GM23338 (cell line): ENCODE data around the gene MGAT4B. TPM values are rescaled to one million over a fixed set of nuclear protein-coding genes. Genes with fewer than 3 reads are reported as not detected.

Experiments used
- ATAC-seq: fragments of 200-7000 bp; cut with Tn5 transposase; 3 replicates; pipeline ENCODE4 v1.9.1; 2020
- DNase-seq: peaks from one replicate; pipeline ENCODE4 v3.0.0-alpha.2; 2015; ENCODE audit warnings: low spot score
- H2AFZ ChIP-seq: fragments of 200-600 bp; sonication (generic); 2 replicates; pipeline ENCODE4 v1.8.0; 2016; ENCODE audit warnings: antibody characterized with exemption, mild to moderate bottlenecking, moderate library complexity
- H3F3A ChIP-seq: fragments of 200-600 bp; sonication (generic); replicated peaks from 2 replicates; pipeline ENCODE4 v1.8.0; 2017; ENCODE audit warnings: antibody characterized with exemption, mixed run types, low read depth
- H3K27ac ChIP-seq: fragments of 200-600 bp; sonication (generic); 2 replicates; pipeline ENCODE4 v1.6.1; 2016; ENCODE audit warnings: low read depth
- H3K27me3 ChIP-seq: fragments of 200-600 bp; sonication (generic); 2 replicates; pipeline ENCODE4 v1.8.0; 2016; ENCODE audit warnings: mild to moderate bottlenecking, mixed run types, moderate library complexity; ENCODE audit not compliant: insufficient read depth
- H3K36me3 ChIP-seq: fragments of 200-600 bp; sonication (generic); 2 replicates; pipeline ENCODE4 v1.8.0; 2016; ENCODE audit warnings: mild to moderate bottlenecking; ENCODE audit not compliant: insufficient read depth
- H3K4me1 ChIP-seq: fragments of 200-600 bp; sonication (generic); 2 replicates; pipeline ENCODE4 v1.8.0; 2016; ENCODE audit warnings: mild to moderate bottlenecking, moderate library complexity; ENCODE audit not compliant: insufficient read depth
- H3K4me2 ChIP-seq: fragments of 200-600 bp; sonication (generic); 2 replicates; pipeline ENCODE4 v1.7.1; 2017; ENCODE audit warnings: mixed run types
- H3K4me3 ChIP-seq: fragments of 200-600 bp; sonication (generic); 2 replicates; pipeline ENCODE4 v1.6.1; 2016; ENCODE audit warnings: mixed run types
- H3K79me2 ChIP-seq: fragments of 200-600 bp; sonication (generic); replicated peaks from 2 replicates; pipeline ENCODE4 v1.8.0; 2017; ENCODE audit warnings: mild to moderate bottlenecking; ENCODE audit not compliant: insufficient read depth
- H3K9me2 ChIP-seq: fragments of 200-600 bp; sonication (generic); 2 replicates; pipeline ENCODE4 v1.8.0; 2017; ENCODE audit not compliant: insufficient read depth
- H4K20me1 ChIP-seq: fragments of 200-600 bp; sonication (generic); replicated peaks from 2 replicates; pipeline ENCODE4 v1.8.0; 2017; ENCODE audit warnings: mild to moderate bottlenecking; ENCODE audit not compliant: insufficient read depth
- H3K27ac Mint-ChIP-seq: 2 replicates; pipeline ENCODE4 v1.8.0; 2020; ENCODE audit warnings: inconsistent platforms, mild to moderate bottlenecking, moderate library complexity, mixed read lengths
- H3K27me3 Mint-ChIP-seq: 3 replicates; pipeline ENCODE4 v1.8.0; 2022; ENCODE audit warnings: low read depth, mild to moderate bottlenecking, moderate library complexity, mixed read lengths, inconsistent platforms; ENCODE audit not compliant: insufficient read depth, poor library complexity
- H3K36me3 Mint-ChIP-seq: 3 replicates; pipeline ENCODE4 v1.8.0; 2021; ENCODE audit warnings: low read depth, mild to moderate bottlenecking, inconsistent platforms, moderate library complexity, mixed read lengths
- H3K4me1 Mint-ChIP-seq: 3 replicates; pipeline ENCODE4 v1.8.0; 2020; ENCODE audit warnings: mild to moderate bottlenecking, inconsistent platforms, mixed read lengths
- H3K4me3 Mint-ChIP-seq: 3 replicates; pipeline ENCODE4 v1.8.0; 2021; ENCODE audit warnings: moderate library complexity, mild to moderate bottlenecking, inconsistent platforms, mixed read lengths
- H3K9me3 Mint-ChIP-seq: 3 replicates; pipeline ENCODE4 v1.8.0; 2020; ENCODE audit warnings: moderate library complexity, mild to moderate bottlenecking, inconsistent platforms, mixed read lengths
- CREB1 ChIP-seq: fragments of 250-450 bp; sonication (Bioruptor Pico); IDR thresholded peaks from 2 replicates; pipeline ENCODE4 v1.5.0; 2020; ENCODE audit warnings: low read depth, mild to moderate bottlenecking, moderate library complexity
- ETS1 ChIP-seq: IDR thresholded peaks from 2 replicates; pipeline ENCODE4 v1.6.1; 2016; ENCODE audit warnings: antibody characterized with exemption
- EZH2 ChIP-seq: fragments of 200-600 bp; sonication (generic); IDR thresholded peaks from one replicate; pipeline ENCODE4 v1.8.0; 2017; ENCODE audit warnings: antibody characterized with exemption, mild to moderate bottlenecking, low read depth; ENCODE audit not compliant: unreplicated experiment
- EZH2phosphoT487 ChIP-seq: fragments of 200-600 bp; sonication (generic); IDR thresholded peaks from one replicate; pipeline ENCODE4 v1.8.1; 2018; ENCODE audit warnings: antibody characterized with exemption; ENCODE audit not compliant: unreplicated experiment
- NANOG ChIP-seq: IDR thresholded peaks from 2 replicates; pipeline ENCODE4 v1.6.1; 2016; ENCODE audit warnings: antibody characterized with exemption, borderline replicate concordance
- POLR2AphosphoS5 ChIP-seq: IDR thresholded peaks from 2 replicates; pipeline ENCODE4 v1.6.1; 2016; ENCODE audit warnings: antibody characterized with exemption, low read depth
- STAT1 ChIP-seq: IDR thresholded peaks from one replicate; pipeline ENCODE4 v1.6.1; 2016; ENCODE audit warnings: antibody characterized with exemption; ENCODE audit not compliant: unreplicated experiment
- ZNF331 ChIP-seq: fragments of 250-450 bp; sonication (Bioruptor Pico); IDR thresholded peaks from 2 replicates; pipeline ENCODE4 v1.5.0; 2020; ENCODE audit warnings: low read depth, mild to moderate bottlenecking, moderate library complexity
- ZNF462 ChIP-seq: fragments of 250-450 bp; sonication (Bioruptor Pico); IDR thresholded peaks from 2 replicates; pipeline ENCODE4 v1.5.0; 2020; ENCODE audit warnings: mild to moderate bottlenecking, moderate library complexity
- polyA plus RNA-seq: library from polyadenylated mRNA; unstranded; fragments of >200 nt; fragmentation: Nextera tagmentation; extraction: Ambion mirVana; gene quantifications from 2 replicates; pipeline ENCODE4 v1.2.1, GENCODE V29; 2016
- total RNA-seq: library from RNA; depleted of rRNA; stranded (reverse); fragments of >200 nt; shearing (Covaris generic); gene quantifications from 2 replicates; pipeline ENCODE4 v1.2.3, GENCODE V29; 2014
- TF ChIP-seq, protein P1 (sequence below), 2 experiments: fragments of 200-600 bp in 1 of 2; sonication (generic) in 1 of 2; conservative IDR thresholded peaks; 2 replicates each; pipeline versions ENCODE4 v1.5.1 to v1.6.1; 2016 to 2017; ENCODE audit warnings: antibody characterized with exemption in 2 of 2, low read depth in 2 of 2, mild to moderate bottlenecking in 2 of 2, moderate library complexity in 1 of 2

MGAT4B gene
- total and polyA plus RNA-seq, 2 experiments from 2014 or later = 32.3 to 101 TPM

GRCh38 chr5:179824745-179825112 is 18.1 kb upstream of the MGAT4B start:
- no peak overlapping the region for H2AFZ ChIP-seq
- no peaks in the 10 kb centered on the region; the same call in 2 of the 3 replicates for H3K9me3 Mint-ChIP-seq
- H3K27ac Mint-ChIP-seq = no peak overlapping the region
- no peak overlapping the region for H3K27ac ChIP-seq
- peaks cover 21% of the 10 kb centered on the region for H3K79me2 ChIP-seq
- H3F3A ChIP-seq = peaks cover 26% of the 10 kb centered on the region
- no peaks in the 10 kb centered on the region for H3K9me2 ChIP-seq
- peaks cover 38% of the 10 kb centered on the region for H3K4me1 ChIP-seq
- H3K4me3 Mint-ChIP-seq = no peak overlapping the region
- H3K36me3 ChIP-seq = peaks cover 29% of the 10 kb centered on the region
- DNase-seq = no peak
- peaks cover 24% of the 10 kb centered on the region for H4K20me1 ChIP-seq
- H3K27me3 Mint-ChIP-seq = peaks cover 27% of the 10 kb centered on the region
- peaks cover 45% of the 10 kb centered on the region for H3K4me1 Mint-ChIP-seq
- no peak overlapping the region for H3K4me2 ChIP-seq
- TF ChIP-seq ETS1 (no peak), NANOG (no peak), STAT1 (no peak), POLR2AphosphoS5 (no peak), EZH2 (no peak)
- ATAC-seq = no peak
- H3K36me3 Mint-ChIP-seq = peaks cover 80% of the 10 kb centered on the region
- no peaks in the 10 kb centered on the region for H3K27me3 ChIP-seq
- H3K4me3 ChIP-seq = no peak overlapping the region

- ATAC-seq (no peak), DNase-seq (no peak)
- Histone ChIP-seq H4K20me1 (peaks cover 24% of the 10 kb centered on the region), H3K79me2 (peaks cover 21% of the 10 kb centered on the region), H3K9me2 (no peaks in the 10 kb centered on the region), H3K4me3 (no peak overlapping the region), H2AFZ (no peak overlapping the region), H3K4me1 (peaks cover 38% of the 10 kb centered on the region), H3K36me3 (peaks cover 29% of the 10 kb centered on the region), H3F3A (peaks cover 29% of the 10 kb centered on the region), H3K27ac (no peak overlapping the region), H3K27me3 (no peaks in the 10 kb centered on the region), H3K4me2 (no peak overlapping the region)
- Mint-ChIP-seq H3K27ac (no peak overlapping the region), H3K36me3 (peaks cover 74% of the 10 kb centered on the region), H3K9me3 (no peaks in the 10 kb centered on the region), H3K4me1 (peaks cover 42% of the 10 kb centered on the region), H3K4me3 (no peak overlapping the region), H3K27me3 (peaks cover 27% of the 10 kb centered on the region)
- TF ChIP-seq, protein P1, sequence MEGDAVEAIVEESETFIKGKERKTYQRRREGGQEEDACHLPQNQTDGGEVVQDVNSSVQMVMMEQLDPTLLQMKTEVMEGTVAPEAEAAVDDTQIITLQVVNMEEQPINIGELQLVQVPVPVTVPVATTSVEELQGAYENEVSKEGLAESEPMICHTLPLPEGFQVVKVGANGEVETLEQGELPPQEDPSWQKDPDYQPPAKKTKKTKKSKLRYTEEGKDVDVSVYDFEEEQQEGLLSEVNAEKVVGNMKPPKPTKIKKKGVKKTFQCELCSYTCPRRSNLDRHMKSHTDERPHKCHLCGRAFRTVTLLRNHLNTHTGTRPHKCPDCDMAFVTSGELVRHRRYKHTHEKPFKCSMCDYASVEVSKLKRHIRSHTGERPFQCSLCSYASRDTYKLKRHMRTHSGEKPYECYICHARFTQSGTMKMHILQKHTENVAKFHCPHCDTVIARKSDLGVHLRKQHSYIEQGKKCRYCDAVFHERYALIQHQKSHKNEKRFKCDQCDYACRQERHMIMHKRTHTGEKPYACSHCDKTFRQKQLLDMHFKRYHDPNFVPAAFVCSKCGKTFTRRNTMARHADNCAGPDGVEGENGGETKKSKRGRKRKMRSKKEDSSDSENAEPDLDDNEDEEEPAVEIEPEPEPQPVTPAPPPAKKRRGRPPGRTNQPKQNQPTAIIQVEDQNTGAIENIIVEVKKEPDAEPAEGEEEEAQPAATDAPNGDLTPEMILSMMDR (conservative IDR thresholded peaks at IDR 0.05; ENCODE audit: low read depth in 2 of 2) = no peak
- TF ChIP-seq NANOG = no peak
- TF ChIP-seq ZNF462 (CRISPR knock-in tag) = no peak
- TF ChIP-seq EZH2 = no peak
- no peak for TF ChIP-seq EZH2phosphoT487
- no peak for TF ChIP-seq STAT1
- no peak for TF ChIP-seq ZNF331
- TF ChIP-seq CREB1 (CRISPR knock-in tag) = no peak
- TF ChIP-seq ETS1 = no peak
Observed at GRCh38 chr5:179823937-179824744, 17.5 kb upstream of the MGAT4B start.
